H9 (cell line): ENCODE results near the gene PDCD2. TPM values are rescaled to one million over a fixed set of nuclear protein-coding genes. Genes with fewer than 3 reads are reported as not detected.
A peak's percentile ranks its signal among the peaks of the same experiment; 100 is the strongest.

Experiments used
- DNase-seq: peaks from one replicate; pipeline ENCODE4 v3.0.0-alpha.2; 2017
- H2AFZ ChIP-seq: one replicate; pipeline ENCODE4 v1.6.1; 2013; ENCODE audit warnings: mild to moderate bottlenecking, low read length, control low read depth, moderate library complexity
- H2AK5ac ChIP-seq: 2 replicates; pipeline ENCODE4 v1.6.1; 2013; ENCODE audit warnings: low read length, control low read depth, mixed read lengths; ENCODE audit not compliant: insufficient read length
- H2BK120ac ChIP-seq: one replicate; pipeline ENCODE4 v1.6.1; 2013; ENCODE audit warnings: low read depth, mild to moderate bottlenecking, low read length, control low read depth, inconsistent platforms; ENCODE audit not compliant: poor library complexity, severe bottlenecking
- H2BK12ac ChIP-seq: 2 replicates; pipeline ENCODE4 v1.6.1; 2013; ENCODE audit warnings: low read length, control low read depth, mixed read lengths, low read depth; ENCODE audit not compliant: insufficient read length
- H2BK15ac ChIP-seq: 2 replicates; pipeline ENCODE4 v1.6.1; 2013; ENCODE audit warnings: low read depth, low read length, control low read depth
- H2BK20ac ChIP-seq: one replicate; pipeline ENCODE4 v1.6.1; 2013; ENCODE audit warnings: low read depth, mild to moderate bottlenecking, low read length, control low read depth, inconsistent platforms; ENCODE audit not compliant: poor library complexity, severe bottlenecking
- H2BK5ac ChIP-seq: 2 replicates; pipeline ENCODE4 v1.6.1; 2013; ENCODE audit warnings: low read length, control low read depth, mixed read lengths; ENCODE audit not compliant: insufficient read length
- H3K14ac ChIP-seq: 2 replicates; pipeline ENCODE4 v1.6.1; 2013; ENCODE audit warnings: low read length, control low read depth; ENCODE audit not compliant: insufficient read depth
- H3K18ac ChIP-seq: 2 replicates; pipeline ENCODE4 v1.6.1; 2013; ENCODE audit warnings: low read depth, mild to moderate bottlenecking, mixed read lengths, low read length, control low read depth; ENCODE audit not compliant: insufficient read length
- H3K23ac ChIP-seq: 2 replicates; pipeline ENCODE4 v1.6.1; 2013; ENCODE audit warnings: low read length, control low read depth, mixed read lengths, low read depth; ENCODE audit not compliant: insufficient read length
- H3K23me2 ChIP-seq: 2 replicates; pipeline ENCODE4 v1.6.1; 2013; ENCODE audit warnings: low read depth, mild to moderate bottlenecking, mixed read lengths, low read length, control low read depth; ENCODE audit not compliant: insufficient read length, poor library complexity, severe bottlenecking
- H3K27ac ChIP-seq: 2 replicates; pipeline ENCODE4 v1.5.1; 2013; ENCODE audit warnings: low read length, control low read depth, mixed read lengths, low read depth; ENCODE audit not compliant: insufficient read length
- H3K27me3 ChIP-seq: 2 replicates; pipeline ENCODE4 v1.6.1; 2013; ENCODE audit warnings: low read length, control low read depth, inconsistent platforms; ENCODE audit not compliant: insufficient read depth
- H3K4ac ChIP-seq: 2 replicates; pipeline ENCODE4 v1.6.1; 2013; ENCODE audit warnings: low read depth, mild to moderate bottlenecking, control low read depth, inconsistent platforms, low read length, moderate library complexity
- H3K4me1 ChIP-seq: 2 replicates; pipeline ENCODE4 v1.6.1; 2013; ENCODE audit warnings: low read length, control low read depth, inconsistent platforms; ENCODE audit not compliant: insufficient read depth
- H3K4me2 ChIP-seq: 2 replicates; pipeline ENCODE4 v1.6.1; 2013; ENCODE audit warnings: low read length, control low read depth, mixed read lengths; ENCODE audit not compliant: insufficient read length, insufficient read depth
- H3K56ac ChIP-seq: 2 replicates; pipeline ENCODE4 v1.6.1; 2013; ENCODE audit warnings: low read depth, mild to moderate bottlenecking, mixed read lengths, low read length, control low read depth; ENCODE audit not compliant: insufficient read length
- H3K79me1 ChIP-seq: 2 replicates; pipeline ENCODE4 v1.6.1; 2013; ENCODE audit warnings: low read depth, mild to moderate bottlenecking, moderate library complexity, low read length, control low read depth, inconsistent platforms; ENCODE audit not compliant: insufficient read depth, poor library complexity, severe bottlenecking
- H3K79me2 ChIP-seq: 2 replicates; pipeline ENCODE4 v1.6.1; 2013; ENCODE audit warnings: low read length, control low read depth, inconsistent platforms; ENCODE audit not compliant: insufficient read depth
- H3K9ac ChIP-seq: 2 replicates; pipeline ENCODE4 v1.6.1; 2013; ENCODE audit warnings: low read length, control low read depth, mixed read lengths; ENCODE audit not compliant: insufficient read length; ENCODE audit errors: extremely low read depth
- H3K9me3 ChIP-seq: one replicate; pipeline ENCODE4 v1.6.1; 2013; ENCODE audit warnings: low read depth, low read length, inconsistent platforms; ENCODE audit not compliant: control insufficient read depth
- H3T11ph ChIP-seq: one replicate; pipeline ENCODE4 v1.6.1; 2013; ENCODE audit warnings: mild to moderate bottlenecking, low read length, control low read depth, inconsistent platforms
- H4K20me1 ChIP-seq: one replicate; pipeline ENCODE4 v1.6.1; 2013; ENCODE audit not compliant: control insufficient read depth, insufficient read length, insufficient read depth
- H4K5ac ChIP-seq: 2 replicates; pipeline ENCODE4 v1.6.1; 2013; ENCODE audit warnings: low read depth, mild to moderate bottlenecking, mixed read lengths, low read length, control low read depth; ENCODE audit not compliant: insufficient read length
- H4K8ac ChIP-seq: replicated peaks from 2 replicates; pipeline ENCODE4 v1.6.1; 2013; ENCODE audit warnings: low read length, control low read depth, mixed read lengths, low read depth; ENCODE audit not compliant: insufficient read length
- H4K91ac ChIP-seq: 2 replicates; pipeline ENCODE4 v1.6.1; 2013; ENCODE audit warnings: low read depth, mild to moderate bottlenecking, moderate library complexity, mixed read lengths, low read length, control low read depth; ENCODE audit not compliant: insufficient read length
- H3K27ac Mint-ChIP-seq, 3 experiments: 2 replicates in 2 of 3; 3 replicates in 1 of 3; pipeline ENCODE4 v1.8.0; 2020 to 2021; ENCODE audit warnings: mixed read lengths in 3 of 3, mild to moderate bottlenecking in 1 of 3, moderate library complexity in 1 of 3
- H3K27me3 Mint-ChIP-seq: 2 replicates; pipeline ENCODE4 v1.8.0; 2021; ENCODE audit warnings: low read depth, mild to moderate bottlenecking, moderate library complexity, mixed read lengths
- H3K36me3 Mint-ChIP-seq, 3 experiments: 2 replicates in 2 of 3; 3 replicates in 1 of 3; pipeline ENCODE4 v1.8.0; 2020 to 2021; ENCODE audit warnings: low read depth in 3 of 3, mixed read lengths in 3 of 3; ENCODE audit not compliant: insufficient read depth in 1 of 3
- H3K4me1 Mint-ChIP-seq, 2 experiments: 2 replicates each; pipeline ENCODE4 v1.8.0; 2020; ENCODE audit warnings: mixed read lengths in 2 of 2
- H3K4me3 Mint-ChIP-seq, 2 experiments: 2 replicates in 1 of 2; 3 replicates in 1 of 2; pipeline ENCODE4 v1.8.0; 2020 to 2021; ENCODE audit warnings: mild to moderate bottlenecking in 2 of 2, mixed read lengths in 2 of 2, moderate library complexity in 1 of 2
- H3K9me3 Mint-ChIP-seq, 2 experiments: 2 replicates in 1 of 2; 3 replicates in 1 of 2; pipeline ENCODE4 v1.8.0; 2020; ENCODE audit warnings: mild to moderate bottlenecking in 2 of 2, mixed read lengths in 2 of 2, moderate library complexity in 1 of 2
- WGBS: extraction: QIAGEN DNeasy Blood & Tissue Kit; methylation state at CpG from one replicate; pipeline ENCODE4 v1.1.7; 2013; ENCODE audit warnings: missing lambda C conversion rate, low lambda C conversion rate, mixed read lengths; ENCODE audit not compliant: insufficient read length; ENCODE audit errors: extremely low coverage; 5-methylcytosine and 5-hydroxymethylcytosine counted together
- total RNA-seq: library from RNA; stranded (reverse); gene quantifications from 2 replicates; pipeline ENCODE4 v1.2.1, GENCODE V29; 2021
- TF ChIP-seq, protein P1 (sequence below): fragments of 200-600 bp; sonication (generic); conservative IDR thresholded peaks from 3 replicates; pipeline ENCODE4 v1.8.0; 2021; ENCODE audit warnings: antibody characterized with exemption, mild to moderate bottlenecking

PDCD2 gene
- total RNA-seq, 1 experiment from 2014 or later: 78.5 TPM

- no CpG with 5 or more reads among the region's 51 CpGs for WGBS
- Histone ChIP-seq H3K4me2 (peak within 1 kb of the TSS; percentile 87), H3K23ac (no peak within 1 kb of the TSS), H3K18ac (peak within 1 kb of the TSS; percentile 15), H3K27ac (no peak within 1 kb of the TSS), H2BK20ac (no peak within 1 kb of the TSS), H3K9me3 (no peaks in the 10 kb centered on the region), H2AK5ac (no peak within 1 kb of the TSS), H3K14ac (peak within 1 kb of the TSS; percentile 52), H2AFZ (peak within 1 kb of the TSS; percentile 63), H2BK120ac (no peak within 1 kb of the TSS), H4K8ac (no peak within 1 kb of the TSS), H3K23me2 (peaks cover 4% of the 10 kb centered on the region), H2BK5ac (no peak within 1 kb of the TSS), H2BK15ac (no peak within 1 kb of the TSS), H3K27me3 (no peaks in the 10 kb centered on the region), H3K4ac (no peak within 1 kb of the TSS), H4K91ac (no peak within 1 kb of the TSS), H3K56ac (peak within 1 kb of the TSS; percentile 0), H3T11ph (no peak within 1 kb of the TSS), H3K4me1 (no peaks in the 10 kb centered on the region), H3K9ac (peak within 1 kb of the TSS; percentile 89), H2BK12ac (no peak within 1 kb of the TSS), H4K20me1 (no peaks in the 10 kb centered on the region), H3K79me2 (peaks cover 47% of the 10 kb centered on the region), H3K79me1 (peaks cover 6% of the 10 kb centered on the region), H4K5ac (no peak within 1 kb of the TSS)
- H3K27ac Mint-ChIP-seq: no peak within 1 kb of the TSS
- no peaks in the 10 kb centered on the region for H3K27me3 Mint-ChIP-seq
- peak; percentile 99 for DNase-seq
- peaks cover 13 to 16% of the 10 kb centered on the region in 2 experiments for H3K4me1 Mint-ChIP-seq
- no peak within 1 kb of the TSS for H3K4me3 Mint-ChIP-seq
- no peaks in the 10 kb centered on the region for H3K9me3 Mint-ChIP-seq
- peaks cover 6 to 30% (median 19%) of the 10 kb centered on the region in 3 experiments; a peak in 6 of 7 replicates for H3K36me3 Mint-ChIP-seq
- TF ChIP-seq, protein P1, sequence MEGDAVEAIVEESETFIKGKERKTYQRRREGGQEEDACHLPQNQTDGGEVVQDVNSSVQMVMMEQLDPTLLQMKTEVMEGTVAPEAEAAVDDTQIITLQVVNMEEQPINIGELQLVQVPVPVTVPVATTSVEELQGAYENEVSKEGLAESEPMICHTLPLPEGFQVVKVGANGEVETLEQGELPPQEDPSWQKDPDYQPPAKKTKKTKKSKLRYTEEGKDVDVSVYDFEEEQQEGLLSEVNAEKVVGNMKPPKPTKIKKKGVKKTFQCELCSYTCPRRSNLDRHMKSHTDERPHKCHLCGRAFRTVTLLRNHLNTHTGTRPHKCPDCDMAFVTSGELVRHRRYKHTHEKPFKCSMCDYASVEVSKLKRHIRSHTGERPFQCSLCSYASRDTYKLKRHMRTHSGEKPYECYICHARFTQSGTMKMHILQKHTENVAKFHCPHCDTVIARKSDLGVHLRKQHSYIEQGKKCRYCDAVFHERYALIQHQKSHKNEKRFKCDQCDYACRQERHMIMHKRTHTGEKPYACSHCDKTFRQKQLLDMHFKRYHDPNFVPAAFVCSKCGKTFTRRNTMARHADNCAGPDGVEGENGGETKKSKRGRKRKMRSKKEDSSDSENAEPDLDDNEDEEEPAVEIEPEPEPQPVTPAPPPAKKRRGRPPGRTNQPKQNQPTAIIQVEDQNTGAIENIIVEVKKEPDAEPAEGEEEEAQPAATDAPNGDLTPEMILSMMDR: no peak
These were observed 30.2 kb downstream of the PDCD2 start, which contains the start of gene TBP for GRCh38 chr6:170554013-170554795. TBP (plus strand) TSS chr6:170554369; CDS start chr6:170557030, 2,661 bp downstream.
